Measurements from ENCODE around the gene KATNIP. TPM values are rescaled to one million over a fixed set of nuclear protein-coding genes. Genes with fewer than 3 reads are reported as not detected.
A peak's percentile ranks its signal among the peaks of the same experiment; 100 is the strongest.

The KATNIP gene
- total RNA-seq, 2 donors from 2014 or later: 28.6 to 29.7 TPM

- ATAC-seq (no peak), DNase-seq (no peak)
- no peak overlapping the region for H3K27ac Mint-ChIP-seq
- H3K4me3 Mint-ChIP-seq: no peak overlapping the region
- H3K9me3 ChIP-seq (ENCODE audit: control insufficient read depth, low read length, poor library complexity, severe bottlenecking): no peaks in the 10 kb centered on the region
- H3K4me1 Mint-ChIP-seq: peaks cover 4% of the 10 kb centered on the region
- peaks cover 2% of the 10 kb centered on the region for H3K36me3 Mint-ChIP-seq (ENCODE audit: low read depth)
- no peaks in the 10 kb centered on the region for H3K27me3 Mint-ChIP-seq
Observed at GRCh38 chr16:27572711-27573110, 22.8 kb downstream of the KATNIP start.

- no peak for ATAC-seq
- Mint-ChIP-seq H3K36me3 (ENCODE audit: low read depth) (peaks cover 2% of the 10 kb centered on the region), H3K4me3 (no peak overlapping the region), H3K27me3 (no peaks in the 10 kb centered on the region), H3K27ac (no peak overlapping the region), H3K4me1 (peaks cover 4% of the 10 kb centered on the region)
- no peak for DNase-seq
- no peaks in the 10 kb centered on the region for H3K9me3 ChIP-seq (ENCODE audit: control insufficient read depth, low read length, poor library complexity, severe bottlenecking)
Observed at GRCh38 chr16:27576729-27577128, 26.8 kb downstream of the KATNIP start.

- ATAC-seq (no peak), DNase-seq (no peak)
- Mint-ChIP-seq H3K4me3 (no peak overlapping the region), H3K27me3 (no peaks in the 10 kb centered on the region), H3K4me1 (no peaks in the 10 kb centered on the region), H3K27ac (no peak overlapping the region), H3K36me3 (ENCODE audit: low read depth) (peaks cover 4% of the 10 kb centered on the region)
- H3K9me3 ChIP-seq (ENCODE audit: control insufficient read depth, low read length, poor library complexity, severe bottlenecking): no peaks in the 10 kb centered on the region
Observed at GRCh38 chr16:27579087-27579980, 29.4 kb downstream of the KATNIP start.

GRCh38 chr16:27582883-27583282, 32.9 kb downstream of the KATNIP start:
- DNase-seq (no peak), ATAC-seq (no peak)
- Mint-ChIP-seq H3K4me1 (no peaks in the 10 kb centered on the region), H3K36me3 (ENCODE audit: low read depth) (peaks cover 2% of the 10 kb centered on the region), H3K27me3 (no peaks in the 10 kb centered on the region), H3K4me3 (no peak overlapping the region), H3K27ac (no peak overlapping the region)
- no peaks in the 10 kb centered on the region for H3K9me3 ChIP-seq (ENCODE audit: control insufficient read depth, low read length, poor library complexity, severe bottlenecking)

- H3K9me3 ChIP-seq (ENCODE audit: control insufficient read depth, low read length, poor library complexity, severe bottlenecking): no peaks in the 10 kb centered on the region
- Mint-ChIP-seq H3K36me3 (ENCODE audit: low read depth) (peaks cover 2% of the 10 kb centered on the region), H3K4me3 (no peak overlapping the region), H3K27me3 (no peaks in the 10 kb centered on the region), H3K27ac (no peak overlapping the region), H3K4me1 (no peaks in the 10 kb centered on the region)
- ATAC-seq (no peak), DNase-seq (no peak)
Observed at GRCh38 chr16:27583634-27584033, 33.7 kb downstream of the KATNIP start.

GRCh38 chr16:27585200-27585599, 35.3 kb downstream of the KATNIP start:
- Mint-ChIP-seq H3K4me3 (no peak overlapping the region), H3K27ac (no peak overlapping the region), H3K36me3 (ENCODE audit: low read depth) (peaks cover 2% of the 10 kb centered on the region), H3K27me3 (no peaks in the 10 kb centered on the region), H3K4me1 (no peaks in the 10 kb centered on the region)
- no peak for ATAC-seq
- no peak for DNase-seq
- H3K9me3 ChIP-seq (ENCODE audit: control insufficient read depth, low read length, poor library complexity, severe bottlenecking): no peaks in the 10 kb centered on the region

- H3K4me3 Mint-ChIP-seq: no peak overlapping the region
- H3K9me3 ChIP-seq (ENCODE audit: control insufficient read depth, low read length, poor library complexity, severe bottlenecking): no peaks in the 10 kb centered on the region
- H3K4me1 Mint-ChIP-seq: no peaks in the 10 kb centered on the region
- peaks cover 2% of the 10 kb centered on the region for H3K36me3 Mint-ChIP-seq (ENCODE audit: low read depth)
- no peaks in the 10 kb centered on the region for H3K27me3 Mint-ChIP-seq
- ATAC-seq (no peak), DNase-seq (no peak)
- no peak overlapping the region for H3K27ac Mint-ChIP-seq
Observed at GRCh38 chr16:27586711-27587110, 36.8 kb downstream of the KATNIP start.

- no peak overlapping the region for H3K27ac Mint-ChIP-seq
- DNase-seq: no peak
- peak overlapping the region; percentile 55 for H3K4me3 Mint-ChIP-seq
- H3K27me3 Mint-ChIP-seq: no peaks in the 10 kb centered on the region
- ATAC-seq: no peak
- H3K9me3 ChIP-seq (ENCODE audit: control insufficient read depth, low read length, poor library complexity, severe bottlenecking): no peaks in the 10 kb centered on the region
- H3K36me3 Mint-ChIP-seq (ENCODE audit: low read depth): peaks cover 2% of the 10 kb centered on the region
- no peaks in the 10 kb centered on the region for H3K4me1 Mint-ChIP-seq
Observed at GRCh38 chr16:27588057-27588456, 38.1 kb downstream of the KATNIP start.

- no peak for DNase-seq
Observed at GRCh38 chr16:27591837-27592236, 41.9 kb downstream of the KATNIP start.

GRCh38 chr16:27595475-27595874, 45.5 kb downstream of the KATNIP start:
- Mint-ChIP-seq H3K27me3 (no peaks in the 10 kb centered on the region), H3K4me3 (no peak overlapping the region), H3K4me1 (peaks cover 6% of the 10 kb centered on the region), H3K27ac (peak overlapping the region; percentile 73), H3K36me3 (ENCODE audit: low read depth) (no peaks in the 10 kb centered on the region)
- no peak for ATAC-seq
- H3K9me3 ChIP-seq (ENCODE audit: control insufficient read depth, low read length, poor library complexity, severe bottlenecking): no peaks in the 10 kb centered on the region
- DNase-seq: no peak

More at GRCh38 chr16:27591837-27592236, 41.9 kb downstream of the KATNIP start:
- Mint-ChIP-seq H3K4me3 (no peak overlapping the region), H3K4me1 (peaks cover 6% of the 10 kb centered on the region), H3K27me3 (no peaks in the 10 kb centered on the region), H3K27ac (no peak overlapping the region), H3K36me3 (ENCODE audit: low read depth) (no peaks in the 10 kb centered on the region)
- ATAC-seq: no peak
- no peaks in the 10 kb centered on the region for H3K9me3 ChIP-seq (ENCODE audit: control insufficient read depth, low read length, poor library complexity, severe bottlenecking)

GRCh38 chr16:27595993-27596392, 46.0 kb downstream of the KATNIP start:
- H3K36me3 Mint-ChIP-seq (ENCODE audit: low read depth): peaks cover under 1% of the 10 kb centered on the region
- no peaks in the 10 kb centered on the region for H3K9me3 ChIP-seq (ENCODE audit: control insufficient read depth, low read length, poor library complexity, severe bottlenecking)
- H3K27me3 Mint-ChIP-seq: no peaks in the 10 kb centered on the region
- ATAC-seq (no peak), DNase-seq (no peak)
- H3K4me3 Mint-ChIP-seq: no peak overlapping the region
- H3K27ac Mint-ChIP-seq: peak overlapping the region; percentile 73
- H3K4me1 Mint-ChIP-seq: peaks cover 7% of the 10 kb centered on the region

- DNase-seq: no peak
- no peak for ATAC-seq
- H3K36me3 Mint-ChIP-seq (ENCODE audit: low read depth): peaks cover 3% of the 10 kb centered on the region
- no peaks in the 10 kb centered on the region for H3K9me3 ChIP-seq (ENCODE audit: control insufficient read depth, low read length, poor library complexity, severe bottlenecking)
- H3K4me1 Mint-ChIP-seq: peaks cover 8% of the 10 kb centered on the region
- no peak overlapping the region for H3K4me3 Mint-ChIP-seq
- no peaks in the 10 kb centered on the region for H3K27me3 Mint-ChIP-seq
- no peak overlapping the region for H3K27ac Mint-ChIP-seq
Observed at GRCh38 chr16:27596411-27596810, 46.5 kb downstream of the KATNIP start.

GRCh38 chr16:27597361-27597760, 47.4 kb downstream of the KATNIP start:
- Mint-ChIP-seq H3K4me3 (no peak overlapping the region), H3K27me3 (no peaks in the 10 kb centered on the region), H3K4me1 (peaks cover 8% of the 10 kb centered on the region), H3K27ac (no peak overlapping the region), H3K36me3 (ENCODE audit: low read depth) (peaks cover 3% of the 10 kb centered on the region)
- no peaks in the 10 kb centered on the region for H3K9me3 ChIP-seq (ENCODE audit: control insufficient read depth, low read length, poor library complexity, severe bottlenecking)
- ATAC-seq (no peak), DNase-seq (no peak)

- Mint-ChIP-seq H3K36me3 (ENCODE audit: low read depth) (peaks cover 3% of the 10 kb centered on the region), H3K4me1 (peaks cover 8% of the 10 kb centered on the region), H3K4me3 (no peak overlapping the region), H3K27ac (no peak overlapping the region), H3K27me3 (no peaks in the 10 kb centered on the region)
- DNase-seq (no peak), ATAC-seq (no peak)
- H3K9me3 ChIP-seq (ENCODE audit: control insufficient read depth, low read length, poor library complexity, severe bottlenecking): no peaks in the 10 kb centered on the region
Observed at GRCh38 chr16:27598220-27598619, 48.3 kb downstream of the KATNIP start.

Data from T-helper 17 cell (primary cell).